ENCODE results near the gene CAAP1. TPM values are rescaled to one million over a fixed set of nuclear protein-coding genes. Genes with fewer than 3 reads are reported as not detected.
"Not testable (repeated sequence)": the region's sequence is repeated elsewhere in the genome, so short reads cannot be mapped to it uniquely, and the experiment has no call there.

CAAP1 gene
- total and polyA plus RNA-seq, 8 donors = 12.4 to 34.9 (median 29.2) TPM

DNA sequence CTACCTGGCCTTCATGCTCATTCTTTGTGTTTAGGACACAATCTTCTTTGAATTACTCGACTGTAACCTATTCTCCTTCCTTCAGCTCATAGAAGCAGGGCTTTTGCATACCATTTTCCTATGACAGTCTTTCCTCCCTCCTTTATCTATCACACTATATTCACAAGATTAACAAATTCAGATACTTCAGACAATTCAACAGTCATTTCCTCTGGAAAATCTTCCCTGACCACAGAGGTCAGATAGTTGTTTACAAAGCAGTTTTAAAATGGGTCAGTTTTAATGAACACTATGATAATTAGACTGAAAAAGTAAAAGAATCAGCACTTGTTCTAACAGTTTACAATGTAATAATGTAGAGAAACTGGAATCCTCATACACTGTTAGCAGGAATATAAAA lies 4.3 kb downstream of the CAAP1 start:
- TF ChIP-seq, protein P1, sequence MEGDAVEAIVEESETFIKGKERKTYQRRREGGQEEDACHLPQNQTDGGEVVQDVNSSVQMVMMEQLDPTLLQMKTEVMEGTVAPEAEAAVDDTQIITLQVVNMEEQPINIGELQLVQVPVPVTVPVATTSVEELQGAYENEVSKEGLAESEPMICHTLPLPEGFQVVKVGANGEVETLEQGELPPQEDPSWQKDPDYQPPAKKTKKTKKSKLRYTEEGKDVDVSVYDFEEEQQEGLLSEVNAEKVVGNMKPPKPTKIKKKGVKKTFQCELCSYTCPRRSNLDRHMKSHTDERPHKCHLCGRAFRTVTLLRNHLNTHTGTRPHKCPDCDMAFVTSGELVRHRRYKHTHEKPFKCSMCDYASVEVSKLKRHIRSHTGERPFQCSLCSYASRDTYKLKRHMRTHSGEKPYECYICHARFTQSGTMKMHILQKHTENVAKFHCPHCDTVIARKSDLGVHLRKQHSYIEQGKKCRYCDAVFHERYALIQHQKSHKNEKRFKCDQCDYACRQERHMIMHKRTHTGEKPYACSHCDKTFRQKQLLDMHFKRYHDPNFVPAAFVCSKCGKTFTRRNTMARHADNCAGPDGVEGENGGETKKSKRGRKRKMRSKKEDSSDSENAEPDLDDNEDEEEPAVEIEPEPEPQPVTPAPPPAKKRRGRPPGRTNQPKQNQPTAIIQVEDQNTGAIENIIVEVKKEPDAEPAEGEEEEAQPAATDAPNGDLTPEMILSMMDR (IDR thresholded peaks at IDR 0.05) = no peak
- DNase-seq (no peak), ATAC-seq (no peak)
- Histone ChIP-seq H3K4me3 (no peak overlapping the region), H3K36me3 (peaks cover 0 to 17% of the 10 kb centered on the region in 2 donors), H3K4me1 (peaks cover 9 to 26% of the 10 kb centered on the region in 2 donors), H3K27ac (no peak overlapping the region), H3K9me3 (no peaks in the 10 kb centered on the region), H3K27me3 (no peaks in the 10 kb centered on the region)
- intact Hi-C loops (cut with DNase I) = no loop called here

DNA sequence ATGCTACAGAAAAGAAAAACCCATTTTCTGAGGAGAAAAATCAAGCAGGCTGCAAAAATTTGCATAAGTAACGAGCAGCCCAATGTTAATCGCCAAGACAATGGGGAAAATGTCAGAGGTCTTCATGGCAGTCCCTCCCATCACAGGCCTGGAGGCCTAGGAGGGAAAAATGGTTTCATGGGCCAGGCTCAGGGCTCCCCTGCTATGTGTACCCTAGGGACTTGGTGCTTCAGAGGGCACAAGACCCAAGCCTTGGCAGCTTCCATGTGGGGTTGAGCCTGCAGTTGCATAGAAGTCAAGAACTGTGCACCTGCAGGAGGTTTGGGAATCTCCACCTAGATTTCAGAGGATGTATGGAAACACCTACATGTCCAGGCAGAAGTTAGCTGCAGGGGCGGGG lies 10.4 kb downstream of the CAAP1 start:
- H3K27ac ChIP-seq = no peak overlapping the region
- H3K9me3 ChIP-seq = peaks cover 0 to 8% of the 10 kb centered on the region in 2 donors
- no peaks in the 10 kb centered on the region for H3K4me1 ChIP-seq
- H3K27me3 ChIP-seq = no peaks in the 10 kb centered on the region
- peaks cover 0 to 64% of the 10 kb centered on the region in 2 donors for H3K36me3 ChIP-seq
- DNase-seq = no peak
- TF ChIP-seq, protein P1 (IDR thresholded peaks at IDR 0.05) = no peak
- ATAC-seq = no peak
- intact Hi-C loops (cut with DNase I) = no loop called here
- no peak overlapping the region for H3K4me3 ChIP-seq

DNA sequence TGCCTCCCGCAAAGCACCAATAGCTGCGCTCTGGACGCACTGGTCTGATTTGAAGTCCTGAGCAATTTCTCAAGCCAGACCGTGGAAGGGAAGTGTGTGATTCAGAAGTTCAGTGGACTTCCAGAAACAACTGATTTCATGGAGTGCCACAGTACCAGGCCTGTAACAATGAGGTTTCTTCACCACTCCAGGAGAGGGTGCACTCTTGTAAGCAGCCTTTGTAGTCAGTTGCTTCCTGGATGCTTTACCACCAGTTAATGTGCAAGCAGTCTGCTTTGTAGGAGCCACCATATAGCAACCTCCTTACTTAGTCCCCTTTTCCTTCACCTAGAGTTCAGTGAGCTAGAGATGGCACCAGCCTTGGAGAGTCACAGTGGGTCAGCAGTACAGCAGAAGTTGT lies 12.3 kb downstream of the CAAP1 start:
- peaks cover 0 to 8% of the 10 kb centered on the region in 2 donors for H3K9me3 ChIP-seq
- no peaks in the 10 kb centered on the region for H3K4me1 ChIP-seq
- H3K36me3 ChIP-seq = peaks cover 0 to 76% of the 10 kb centered on the region in 2 donors
- DNase-seq (no peak), ATAC-seq (no peak)
- TF ChIP-seq, protein P1 (IDR thresholded peaks at IDR 0.05) = no peak
- no peak overlapping the region for H3K4me3 ChIP-seq
- H3K27me3 ChIP-seq = no peaks in the 10 kb centered on the region
- H3K27ac ChIP-seq = no peak overlapping the region
- intact Hi-C loops (cut with DNase I) = no loop called here

DNA sequence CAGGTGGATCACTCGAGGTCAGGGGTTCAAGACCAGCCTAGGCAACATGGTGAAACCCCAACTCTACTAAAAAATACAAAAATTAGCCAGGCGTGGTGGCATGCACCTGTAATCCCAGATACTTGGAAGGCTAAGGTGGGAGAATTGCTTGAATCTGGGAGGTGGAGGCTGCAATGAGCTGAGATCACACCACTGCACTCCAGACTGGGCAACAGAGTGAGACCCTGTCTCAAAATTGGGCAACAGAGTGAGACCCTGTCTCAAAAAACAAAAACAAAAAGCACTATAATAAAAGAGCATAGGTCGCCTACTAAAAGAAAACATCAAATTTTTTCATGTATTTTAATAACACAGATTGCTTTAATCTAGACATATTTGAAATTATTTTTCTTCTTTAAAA lies 17.4 kb downstream of the CAAP1 start:
- H3K27me3 ChIP-seq; H3K4me3 ChIP-seq; H3K9me3 ChIP-seq; H3K4me1 ChIP-seq; H3K27ac ChIP-seq; DNase-seq; ATAC-seq; intact Hi-C loops (cut with DNase I): not testable (repeated sequence)
- H3K36me3 ChIP-seq = peaks cover 0 to 38% of the 10 kb centered on the region in 2 donors

DNA sequence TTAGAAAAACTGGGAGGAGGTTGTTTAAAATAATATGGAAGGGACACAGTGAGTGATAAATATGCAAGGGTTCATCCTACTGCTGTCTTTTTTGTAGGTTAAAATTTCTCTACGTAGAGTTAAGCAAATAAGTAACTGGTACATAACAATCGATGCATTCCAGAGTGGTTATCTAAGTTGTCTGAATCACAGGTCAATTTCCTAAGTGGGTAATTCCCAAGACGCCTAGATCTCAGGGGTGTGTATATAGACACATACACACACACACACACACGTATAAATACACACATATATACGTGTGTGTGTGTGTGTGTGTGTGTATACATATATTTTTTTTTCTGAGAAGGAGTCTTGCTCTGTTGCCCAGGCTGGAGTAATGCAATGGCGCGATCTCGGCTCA lies 22.3 kb downstream of the CAAP1 start:
- DNase-seq = no peak
- TF ChIP-seq, protein P1 (IDR thresholded peaks at IDR 0.05) = no peak
- no peaks in the 10 kb centered on the region for H3K27me3 ChIP-seq
- intact Hi-C loops (cut with DNase I) = no loop called here
- H3K9me3 ChIP-seq = no peaks in the 10 kb centered on the region
- no peaks in the 10 kb centered on the region for H3K4me1 ChIP-seq
- no peak overlapping the region for H3K4me3 ChIP-seq
- no peak overlapping the region for H3K27ac ChIP-seq
- peaks cover 0 to 24% of the 10 kb centered on the region in 2 donors for H3K36me3 ChIP-seq
- no peak for ATAC-seq

DNA sequence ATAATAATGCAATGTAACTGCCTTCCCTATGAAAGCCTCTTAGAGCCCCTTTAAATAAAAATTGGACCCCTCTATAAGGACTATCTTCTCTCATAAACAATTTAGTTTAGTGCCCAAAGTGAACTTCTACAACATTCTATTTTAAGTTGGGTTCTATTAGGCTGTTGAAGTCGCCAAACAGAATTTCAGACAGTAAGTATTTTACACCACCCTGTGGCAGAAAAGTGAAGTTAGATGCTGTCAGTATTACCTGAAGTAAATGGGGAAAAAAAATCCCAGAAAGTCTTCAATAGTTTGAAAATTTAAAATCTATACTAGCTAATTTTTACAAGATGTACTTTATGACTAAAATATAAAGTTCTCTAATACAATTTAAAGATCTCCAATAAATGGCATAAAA lies 29.5 kb downstream of the CAAP1 start:
- peaks cover 0 to 47% of the 10 kb centered on the region in 2 donors for H3K36me3 ChIP-seq
- intact Hi-C loops (cut with DNase I) = no loop called here
- no peak overlapping the region for H3K4me3 ChIP-seq
- DNase-seq (peak in 1 of 4 donors; percentile 10), ATAC-seq (no peak)
- no peaks in the 10 kb centered on the region for H3K27me3 ChIP-seq
- no peaks in the 10 kb centered on the region for H3K4me1 ChIP-seq
- no peak overlapping the region for H3K27ac ChIP-seq
- TF ChIP-seq, protein P1 (IDR thresholded peaks at IDR 0.05) = peak in 1 of 2 donors; percentile 14
- no peaks in the 10 kb centered on the region for H3K9me3 ChIP-seq

Data from left lung (tissue), 10 donors.